WERI-Rb-1 (cell line): Measurements from ENCODE around the gene RBM5.

Experiments
- DNase-seq: peaks from one replicate; pipeline ENCODE4 v3.0.0-alpha.2; 2020
- H3K27ac ChIP-seq: fragments of 250-450 bp; sonication (Bioruptor Pico); 2 replicates; pipeline ENCODE4 v1.5.1; 2020; ENCODE audit warnings: mild to moderate bottlenecking, moderate library complexity
- H3K27me3 ChIP-seq: fragments of 250-450 bp; sonication (Bioruptor Pico); 2 replicates; pipeline ENCODE4 v1.5.1; 2021; ENCODE audit warnings: mild to moderate bottlenecking, low read depth, moderate library complexity; ENCODE audit not compliant: insufficient read depth, severe bottlenecking
- H3K36me3 ChIP-seq: fragments of 250-450 bp; sonication (Bioruptor Pico); 2 replicates; pipeline ENCODE4 v1.5.1; 2020; ENCODE audit warnings: mild to moderate bottlenecking, moderate library complexity
- H3K4me3 ChIP-seq: 2 replicates; pipeline ENCODE4 v1.5.1; 2011; ENCODE audit warnings: low read depth, mild to moderate bottlenecking, control low read depth, low read length
- H3K9me3 ChIP-seq: fragments of 250-450 bp; sonication (Bioruptor Pico); 2 replicates; pipeline ENCODE4 v1.5.1; 2021; ENCODE audit warnings: mild to moderate bottlenecking, moderate library complexity; ENCODE audit not compliant: severe bottlenecking
- TF ChIP-seq, protein P1 (sequence below): IDR thresholded peaks from 2 replicates; pipeline ENCODE4 v1.5.1; 2011; ENCODE audit warnings: low read depth, mild to moderate bottlenecking, control low read depth, inconsistent platforms, low read length

Gene RBM5

DNA sequence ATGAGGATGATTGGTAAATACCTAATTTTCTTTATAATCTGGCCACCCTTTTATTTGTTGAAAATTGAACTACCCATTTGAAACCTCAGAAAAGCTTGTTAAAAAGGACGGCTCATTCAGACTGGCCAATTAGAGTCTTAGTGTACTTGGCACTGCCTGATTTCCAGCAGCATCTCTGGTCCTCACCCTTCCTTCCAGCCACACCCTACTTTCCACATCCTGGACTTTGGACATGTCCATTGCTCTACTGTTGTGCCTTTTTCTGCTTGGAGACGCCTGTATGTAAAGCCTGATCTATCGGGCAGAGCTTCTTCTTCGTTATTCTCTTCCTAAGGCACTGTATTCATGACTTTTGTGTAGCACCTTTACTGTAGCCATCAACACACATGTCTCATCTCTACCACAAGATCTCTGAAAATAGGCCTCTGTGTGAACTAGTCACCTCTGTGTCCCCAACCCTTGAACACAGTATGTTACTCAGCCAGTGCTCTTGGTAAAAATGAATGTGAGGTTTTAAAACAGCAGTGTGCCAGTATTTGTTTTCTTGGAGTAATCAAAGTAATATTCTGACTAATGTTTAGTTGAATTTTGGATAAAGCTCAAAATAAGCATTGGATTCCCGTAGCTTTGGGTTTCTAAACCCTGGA lies 6.8 kb downstream of the RBM5 start:
- Histone ChIP-seq H3K36me3 (peaks cover 96% of the 10 kb centered on the region), H3K27ac (no peak overlapping the region), H3K4me3 (no peak overlapping the region), H3K27me3 (no peaks in the 10 kb centered on the region), H3K9me3 (no peaks in the 10 kb centered on the region)
- TF ChIP-seq, protein P1, sequence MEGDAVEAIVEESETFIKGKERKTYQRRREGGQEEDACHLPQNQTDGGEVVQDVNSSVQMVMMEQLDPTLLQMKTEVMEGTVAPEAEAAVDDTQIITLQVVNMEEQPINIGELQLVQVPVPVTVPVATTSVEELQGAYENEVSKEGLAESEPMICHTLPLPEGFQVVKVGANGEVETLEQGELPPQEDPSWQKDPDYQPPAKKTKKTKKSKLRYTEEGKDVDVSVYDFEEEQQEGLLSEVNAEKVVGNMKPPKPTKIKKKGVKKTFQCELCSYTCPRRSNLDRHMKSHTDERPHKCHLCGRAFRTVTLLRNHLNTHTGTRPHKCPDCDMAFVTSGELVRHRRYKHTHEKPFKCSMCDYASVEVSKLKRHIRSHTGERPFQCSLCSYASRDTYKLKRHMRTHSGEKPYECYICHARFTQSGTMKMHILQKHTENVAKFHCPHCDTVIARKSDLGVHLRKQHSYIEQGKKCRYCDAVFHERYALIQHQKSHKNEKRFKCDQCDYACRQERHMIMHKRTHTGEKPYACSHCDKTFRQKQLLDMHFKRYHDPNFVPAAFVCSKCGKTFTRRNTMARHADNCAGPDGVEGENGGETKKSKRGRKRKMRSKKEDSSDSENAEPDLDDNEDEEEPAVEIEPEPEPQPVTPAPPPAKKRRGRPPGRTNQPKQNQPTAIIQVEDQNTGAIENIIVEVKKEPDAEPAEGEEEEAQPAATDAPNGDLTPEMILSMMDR: no peak
- DNase-seq: no peak

DNA sequence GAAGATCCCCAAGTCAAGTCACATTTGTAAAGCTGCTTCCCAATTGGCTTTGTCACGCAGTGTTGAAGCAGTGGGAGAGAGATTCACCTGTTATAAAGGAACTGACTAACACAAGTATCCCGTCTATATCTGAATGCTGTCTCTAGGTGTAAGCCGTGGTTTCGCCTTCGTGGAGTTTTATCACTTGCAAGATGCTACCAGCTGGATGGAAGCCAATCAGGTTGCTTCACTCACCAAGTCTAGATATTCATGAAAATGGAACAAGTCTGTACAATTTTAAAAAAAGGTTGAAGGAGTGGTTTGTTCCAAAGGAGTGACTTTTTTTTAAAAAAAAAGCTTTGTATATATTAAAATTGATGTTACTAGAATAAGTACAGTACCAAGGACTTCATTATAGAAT lies 11.7 kb downstream of the RBM5 start:
- Histone ChIP-seq H3K4me3 (no peak overlapping the region), H3K27me3 (no peaks in the 10 kb centered on the region), H3K36me3 (peaks cover 95% of the 10 kb centered on the region), H3K27ac (no peak overlapping the region), H3K9me3 (no peaks in the 10 kb centered on the region)
- no peak for DNase-seq
- TF ChIP-seq, protein P1: no peak

DNA sequence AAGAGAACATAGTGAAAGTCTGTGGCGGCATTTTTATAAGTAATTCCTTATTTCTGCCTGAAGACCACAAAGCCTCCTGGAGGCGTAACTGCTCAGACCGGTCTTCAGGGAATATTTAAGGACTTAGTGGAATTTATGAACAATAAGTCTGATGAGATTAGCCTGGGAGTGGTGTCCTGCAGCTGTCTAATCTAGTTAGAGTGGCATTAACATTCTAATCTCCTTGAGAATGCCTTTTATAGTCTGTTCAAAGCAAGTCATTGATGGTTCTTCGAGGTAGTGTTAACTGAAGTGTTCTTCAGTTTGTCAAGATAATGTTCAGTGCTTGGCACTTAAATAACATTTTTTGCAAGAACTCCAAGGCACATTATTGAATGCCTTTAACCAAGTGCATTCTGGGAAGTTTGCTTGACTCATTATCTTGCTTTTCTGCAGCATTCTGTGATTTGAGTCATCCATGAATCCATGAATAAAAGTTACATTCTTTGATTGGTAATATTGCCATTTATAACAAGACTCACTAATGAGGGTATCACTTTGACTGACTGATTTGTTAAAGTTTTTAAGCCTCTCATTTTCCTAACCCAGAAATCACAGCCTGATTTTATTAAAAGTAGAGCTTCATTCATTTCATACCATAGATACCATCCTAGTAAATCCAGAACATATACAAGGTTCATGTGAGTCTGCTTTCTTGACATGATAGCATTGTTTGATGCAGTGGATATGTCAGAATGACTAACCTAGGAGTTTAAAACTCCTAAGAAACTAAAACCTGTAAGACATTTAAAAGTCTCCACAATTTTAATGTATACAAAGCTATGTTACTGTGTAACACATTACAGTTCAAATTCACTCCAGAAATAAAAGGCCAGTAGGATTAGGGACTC lies 12.5 kb downstream of the RBM5 start:
- Histone ChIP-seq H3K36me3 (peaks cover 93% of the 10 kb centered on the region), H3K27ac (no peak overlapping the region), H3K27me3 (no peaks in the 10 kb centered on the region), H3K9me3 (no peaks in the 10 kb centered on the region), H3K4me3 (no peak overlapping the region)
- TF ChIP-seq, protein P1: no peak
- peak; percentile 42 for DNase-seq

DNA sequence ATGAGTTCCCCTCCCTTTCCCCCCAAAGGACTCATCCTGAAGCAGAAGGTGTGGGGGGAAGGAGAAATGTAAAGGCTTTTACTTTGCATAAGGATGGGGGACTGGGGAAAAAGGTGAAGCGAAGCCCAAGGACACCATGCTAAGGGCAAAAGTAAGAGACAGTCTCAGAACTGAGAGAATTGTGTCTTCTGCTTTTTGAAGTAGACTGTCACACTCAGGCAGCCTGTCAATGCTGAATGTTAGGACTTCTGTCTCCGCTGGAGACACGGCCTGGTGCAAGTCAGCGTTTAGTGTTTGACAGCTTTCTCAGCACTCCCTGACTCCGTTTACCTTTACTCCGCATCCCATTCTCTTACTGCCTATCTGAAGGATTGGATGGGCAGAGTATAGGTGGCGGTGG lies 13.8 kb downstream of the RBM5 start:
- H3K36me3 ChIP-seq: peaks cover 93% of the 10 kb centered on the region
- TF ChIP-seq, protein P1: no peak
- H3K27me3 ChIP-seq: no peaks in the 10 kb centered on the region
- H3K9me3 ChIP-seq: no peaks in the 10 kb centered on the region
- H3K4me3 ChIP-seq: no peak overlapping the region
- H3K27ac ChIP-seq: no peak overlapping the region
- DNase-seq: no peak

DNA sequence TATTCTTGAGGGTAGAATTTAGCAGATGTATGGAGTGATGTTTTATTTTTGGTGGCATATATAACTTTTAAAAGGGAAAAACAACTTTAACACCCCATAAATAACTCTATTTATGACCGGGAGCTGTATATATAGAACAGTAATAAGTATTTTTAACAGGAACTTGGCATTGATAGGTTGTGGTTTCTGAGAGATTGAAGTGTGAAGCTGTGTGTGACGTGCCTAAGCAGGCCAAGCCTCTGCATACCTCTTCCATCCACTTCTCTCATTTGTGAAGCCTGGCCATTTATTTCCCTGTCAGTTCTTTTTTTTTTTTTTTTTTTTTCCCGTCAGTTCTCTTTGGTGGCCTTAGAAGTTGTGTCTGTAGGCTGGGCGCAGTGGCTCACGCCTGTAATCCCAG lies 23.0 kb downstream of the RBM5 start:
- DNase-seq: no peak
- TF ChIP-seq, protein P1: no peak
- Histone ChIP-seq H3K27ac (no peak overlapping the region), H3K27me3 (no peaks in the 10 kb centered on the region), H3K4me3 (no peak overlapping the region), H3K9me3 (no peaks in the 10 kb centered on the region), H3K36me3 (peaks cover 94% of the 10 kb centered on the region)
